ENCODE results near the gene RPLP2.
A peak's percentile ranks its signal among the peaks of the same experiment; 100 is the strongest.

Gene RPLP2

DNA sequence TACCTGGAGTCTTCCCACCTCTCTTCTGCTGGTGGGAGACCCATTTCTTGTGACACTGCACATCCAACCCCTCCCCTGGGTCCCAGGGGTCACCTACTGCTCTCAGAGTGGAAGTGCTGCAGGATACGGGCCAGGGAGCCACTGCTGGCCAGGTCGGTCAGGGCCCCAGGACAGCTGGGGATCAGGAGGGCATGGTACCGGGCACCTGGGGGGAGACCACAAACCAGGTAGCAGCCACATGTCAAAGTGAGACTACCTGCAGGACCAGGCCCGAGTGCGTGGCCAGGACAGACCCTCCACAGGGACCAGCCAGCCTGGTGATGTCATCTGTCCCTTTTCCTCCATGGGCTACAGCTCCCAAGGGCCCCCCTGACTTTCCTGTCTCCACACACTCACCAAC lies 36.3 kb upstream of the RPLP2 start:
- Histone ChIP-seq H3K36me3 (ENCODE audit: control insufficient read depth in 5 of 5, insufficient read depth in 5 of 5, low read length in 5 of 5) (peaks cover 0 to 43% (median 37%) of the 10 kb centered on the region in 5 donors), H3K9me3 (ENCODE audit: control insufficient read depth in 5 of 5, low read length in 5 of 5) (no peaks in the 10 kb centered on the region), H3K4me1 (ENCODE audit: control insufficient read depth in 5 of 5, insufficient read depth in 5 of 5, low read length in 5 of 5) (peaks cover 3 to 42% (median 31%) of the 10 kb centered on the region in 5 donors), H3K4me3 (ENCODE audit: low read depth in 1 of 5, low read length in 5 of 5) (no peak overlapping the region), H3K27me3 (ENCODE audit: control insufficient read depth in 5 of 5, insufficient read depth in 4 of 5, low read length in 5 of 5) (no peaks in the 10 kb centered on the region), H3K27ac (ENCODE audit: low read depth, low read length) (no peak overlapping the region), H3K9ac (ENCODE audit: low read length in 5 of 5) (no peak overlapping the region)

DNA sequence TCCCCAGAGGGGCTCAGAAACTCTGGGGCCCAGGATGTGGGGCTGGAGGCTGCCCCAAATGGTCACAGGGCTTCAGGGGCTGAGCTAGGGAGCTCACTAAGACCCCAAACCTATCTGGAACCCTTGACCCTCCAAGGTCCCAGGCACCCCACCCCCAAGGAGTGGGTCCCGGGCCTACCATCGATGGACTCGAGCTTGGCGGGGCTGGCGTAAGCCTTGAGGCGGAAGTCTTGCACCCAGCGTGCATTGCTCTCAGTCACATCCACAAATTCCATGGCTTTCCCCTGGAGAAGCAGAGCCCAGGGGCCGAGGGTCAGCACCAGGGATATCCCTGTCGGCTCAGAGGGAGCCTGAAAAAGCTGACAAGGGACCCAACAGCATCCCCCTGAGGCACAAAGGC lies 35.9 kb upstream of the RPLP2 start:
- Histone ChIP-seq H3K36me3 (ENCODE audit: control insufficient read depth in 5 of 5, insufficient read depth in 5 of 5, low read length in 5 of 5) (peaks cover 0 to 43% (median 37%) of the 10 kb centered on the region in 5 donors), H3K27ac (ENCODE audit: low read depth, low read length) (no peak overlapping the region), H3K27me3 (ENCODE audit: control insufficient read depth in 5 of 5, insufficient read depth in 4 of 5, low read length in 5 of 5) (no peaks in the 10 kb centered on the region), H3K9ac (ENCODE audit: low read length in 5 of 5) (no peak overlapping the region), H3K9me3 (ENCODE audit: control insufficient read depth in 5 of 5, low read length in 5 of 5) (no peaks in the 10 kb centered on the region), H3K4me1 (ENCODE audit: control insufficient read depth in 5 of 5, insufficient read depth in 5 of 5, low read length in 5 of 5) (peaks cover 3 to 46% (median 35%) of the 10 kb centered on the region in 5 donors), H3K4me3 (ENCODE audit: low read depth in 1 of 5, low read length in 5 of 5) (no peak overlapping the region)

DNA sequence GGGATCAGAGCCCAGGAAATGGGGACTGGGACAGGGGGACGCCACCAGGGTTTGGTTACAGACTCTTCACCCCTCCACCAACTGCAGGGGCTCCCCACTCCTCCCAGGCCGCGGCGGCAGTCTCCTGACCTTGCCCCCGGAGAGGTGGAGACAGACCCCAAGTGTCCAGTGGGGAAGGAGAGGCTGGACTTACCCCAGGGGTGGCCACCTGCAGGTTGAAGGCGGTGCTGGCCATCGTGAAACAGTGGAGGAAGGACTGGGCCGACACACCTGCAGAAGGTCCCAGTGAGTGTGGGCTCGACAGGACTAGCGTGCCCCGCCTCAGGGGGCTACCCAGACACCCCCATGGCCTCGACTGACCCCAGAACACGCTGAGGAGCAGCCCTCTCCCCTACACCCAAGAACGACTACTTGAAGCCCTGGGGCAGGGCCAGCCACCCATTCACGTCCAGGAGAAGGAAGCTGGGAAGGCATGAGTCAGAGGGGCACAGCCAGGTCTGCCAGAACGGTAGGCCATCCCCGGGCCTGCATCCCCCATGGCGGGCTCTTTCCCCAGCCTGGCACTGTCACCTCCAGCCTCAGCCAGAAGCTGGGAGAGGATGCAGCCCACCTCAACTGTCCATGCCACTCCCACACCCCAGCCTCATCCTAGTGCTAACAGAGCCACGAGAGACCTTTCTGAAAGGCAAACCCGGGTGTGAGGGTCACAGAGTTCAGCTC lies 34.7 kb upstream of the RPLP2 start:
- no peak overlapping the region for H3K27ac ChIP-seq (ENCODE audit: low read depth, low read length)
- peak overlapping the region in 1 of 5 donors; percentile 11 for H3K4me3 ChIP-seq (ENCODE audit: low read depth in 1 of 5, low read length in 5 of 5)
- no peaks in the 10 kb centered on the region for H3K27me3 ChIP-seq (ENCODE audit: control insufficient read depth in 5 of 5, insufficient read depth in 4 of 5, low read length in 5 of 5)
- H3K36me3 ChIP-seq (ENCODE audit: control insufficient read depth in 5 of 5, insufficient read depth in 5 of 5, low read length in 5 of 5), result peaks cover 0 to 46% (median 33%) of the 10 kb centered on the region in 5 donors
- H3K9ac ChIP-seq (ENCODE audit: low read length in 5 of 5), result peak overlapping the region in 3 of 5 donors; percentile 41 to 62 (median 43)
- peaks cover 3 to 54% (median 35%) of the 10 kb centered on the region in 5 donors for H3K4me1 ChIP-seq (ENCODE audit: control insufficient read depth in 5 of 5, insufficient read depth in 5 of 5, low read length in 5 of 5)
- H3K9me3 ChIP-seq (ENCODE audit: control insufficient read depth in 5 of 5, low read length in 5 of 5), result no peaks in the 10 kb centered on the region

DNA sequence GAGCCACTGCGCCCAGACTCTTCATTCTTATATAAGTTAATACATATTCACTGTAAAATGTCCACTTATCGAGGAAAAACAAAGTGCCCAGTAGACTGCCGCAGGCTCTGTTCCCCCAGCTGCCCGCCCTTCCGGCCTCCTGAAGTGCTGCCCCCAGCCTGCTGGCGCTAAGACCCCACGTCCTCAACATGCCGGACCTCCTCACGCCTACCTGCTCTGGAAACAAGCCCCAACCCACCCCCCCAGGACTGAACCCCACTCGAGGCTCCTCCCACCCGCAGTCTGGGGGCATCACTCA lies 33.6 kb upstream of the RPLP2 start:
- H3K9me3 ChIP-seq (ENCODE audit: control insufficient read depth in 5 of 5, low read length in 5 of 5), result no peaks in the 10 kb centered on the region
- peaks cover 0 to 40% (median 26%) of the 10 kb centered on the region in 5 donors for H3K36me3 ChIP-seq (ENCODE audit: control insufficient read depth in 5 of 5, insufficient read depth in 5 of 5, low read length in 5 of 5)
- H3K27me3 ChIP-seq (ENCODE audit: control insufficient read depth in 5 of 5, insufficient read depth in 4 of 5, low read length in 5 of 5), result no peaks in the 10 kb centered on the region
- no peak overlapping the region for H3K27ac ChIP-seq (ENCODE audit: low read depth, low read length)
- H3K4me1 ChIP-seq (ENCODE audit: control insufficient read depth in 5 of 5, insufficient read depth in 5 of 5, low read length in 5 of 5), result peaks cover 3 to 54% (median 35%) of the 10 kb centered on the region in 5 donors
- peak overlapping the region in 4 of 5 donors; percentile 72 to 89 (median 82) for H3K9ac ChIP-seq (ENCODE audit: low read length in 5 of 5)
- H3K4me3 ChIP-seq (ENCODE audit: low read depth in 1 of 5, low read length in 5 of 5), result peak overlapping the region; percentile 40 to 84 (median 76)

DNA sequence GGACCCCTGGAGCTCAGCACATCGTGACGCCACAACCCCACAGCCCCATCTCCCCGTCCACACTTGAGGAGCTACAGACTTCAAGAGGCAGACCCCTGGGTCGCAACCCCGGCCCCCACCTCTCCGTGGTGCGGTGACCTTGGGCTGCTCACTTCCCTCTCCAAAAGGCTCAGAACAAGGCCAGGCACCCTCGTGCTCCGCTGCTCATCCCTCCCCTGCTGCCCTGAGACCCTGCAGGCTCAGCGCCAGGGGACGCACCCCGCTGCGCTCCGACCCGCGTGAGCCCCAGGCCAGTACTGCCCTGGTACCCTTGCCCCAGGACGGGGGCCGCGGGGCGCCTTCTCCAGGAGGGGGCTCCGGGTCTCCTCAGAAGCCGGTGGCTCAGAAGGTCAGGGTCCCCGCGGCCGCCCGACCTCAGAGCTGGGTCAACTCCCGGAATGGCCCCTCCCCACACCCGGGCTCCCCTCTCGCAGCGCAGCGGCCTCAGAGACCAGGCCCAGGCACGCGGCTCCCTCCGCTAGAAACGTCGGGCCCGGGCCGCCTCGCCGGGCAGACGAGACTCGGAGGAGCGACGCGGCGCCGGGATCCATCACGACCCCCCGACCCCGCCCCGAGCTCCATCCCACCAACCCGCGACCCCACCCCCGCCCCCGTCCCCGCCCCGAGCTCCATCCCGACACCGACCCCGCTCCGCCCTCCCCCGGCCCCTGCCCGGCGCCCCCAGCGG lies 33.0 kb upstream of the RPLP2 start:
- peaks cover 0 to 35% (median 21%) of the 10 kb centered on the region in 5 donors for H3K36me3 ChIP-seq (ENCODE audit: control insufficient read depth in 5 of 5, insufficient read depth in 5 of 5, low read length in 5 of 5)
- peak overlapping the region in 4 of 5 donors; percentile 72 to 89 (median 82) for H3K9ac ChIP-seq (ENCODE audit: low read length in 5 of 5)
- H3K27ac ChIP-seq (ENCODE audit: low read depth, low read length), result no peak overlapping the region
- no peaks in the 10 kb centered on the region for H3K9me3 ChIP-seq (ENCODE audit: control insufficient read depth in 5 of 5, low read length in 5 of 5)
- peak overlapping the region in 4 of 5 donors; percentile 67 to 84 (median 77) for H3K4me3 ChIP-seq (ENCODE audit: low read depth in 1 of 5, low read length in 5 of 5)
- H3K4me1 ChIP-seq (ENCODE audit: control insufficient read depth in 5 of 5, insufficient read depth in 5 of 5, low read length in 5 of 5), result peaks cover 3 to 54% (median 35%) of the 10 kb centered on the region in 5 donors
- no peaks in the 10 kb centered on the region for H3K27me3 ChIP-seq (ENCODE audit: control insufficient read depth in 5 of 5, insufficient read depth in 4 of 5, low read length in 5 of 5)

DNA sequence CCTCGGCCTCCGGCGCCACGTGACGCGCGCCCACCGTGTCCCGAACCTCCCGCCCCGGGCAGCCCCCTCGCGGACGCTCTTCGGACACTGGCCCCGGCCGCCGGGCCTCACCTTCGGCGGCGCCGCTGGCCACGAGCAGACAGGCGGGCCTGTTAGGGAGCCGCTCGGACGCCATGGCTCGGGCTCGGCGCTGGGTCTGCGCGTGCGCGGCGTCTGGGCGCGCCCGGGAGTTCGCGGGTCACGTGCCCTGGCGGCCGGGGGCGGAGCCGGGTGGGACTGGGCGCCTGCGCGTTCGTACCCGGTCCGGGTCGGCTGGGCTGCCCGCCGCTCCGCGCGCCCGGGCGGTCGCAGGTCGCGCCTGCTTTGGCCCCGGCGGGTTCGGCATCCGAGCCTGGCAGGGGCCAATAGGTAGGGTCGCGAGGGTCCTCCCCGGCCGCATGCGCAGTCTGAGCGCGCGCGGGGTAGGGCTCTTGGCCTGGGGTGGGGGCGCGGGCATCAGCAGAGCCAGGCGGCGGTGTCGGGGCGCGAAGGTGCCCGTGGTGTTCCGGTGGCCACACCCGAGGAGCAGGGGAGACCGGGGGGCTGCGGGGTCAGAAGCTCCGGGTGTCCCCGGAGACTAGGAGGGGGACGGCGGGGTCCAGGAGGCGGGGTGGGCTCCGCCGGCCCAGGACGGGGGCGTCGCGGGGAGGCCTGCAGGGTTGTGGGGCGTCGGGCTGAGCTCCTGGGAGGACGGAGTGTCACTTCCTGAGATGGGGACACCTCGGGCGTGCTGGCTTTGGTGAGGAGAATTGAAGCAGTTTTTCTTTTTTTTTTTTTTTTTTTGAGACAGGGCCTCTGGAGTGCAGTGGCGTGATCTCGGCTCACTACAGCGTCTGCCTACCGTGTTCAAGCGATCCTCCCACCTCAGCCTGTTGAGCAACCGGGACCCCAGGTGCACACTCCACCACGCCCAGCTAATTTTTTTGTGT lies 32.2 kb upstream of the RPLP2 start, which contains the start of gene GATD1:
GATD1 (minus strand) TSS at position 200 of the 968 bp plus-strand sequence; CDS start at position 175, 25 bp downstream.
- Histone ChIP-seq H3K4me3 (ENCODE audit: low read depth in 1 of 5, low read length in 5 of 5) (peak within 1 kb of the TSS; percentile 67 to 84 (median 76)), H3K4me1 (ENCODE audit: control insufficient read depth in 5 of 5, insufficient read depth in 5 of 5, low read length in 5 of 5) (peaks cover 3 to 54% (median 35%) of the 10 kb centered on the region in 5 donors)

DNA sequence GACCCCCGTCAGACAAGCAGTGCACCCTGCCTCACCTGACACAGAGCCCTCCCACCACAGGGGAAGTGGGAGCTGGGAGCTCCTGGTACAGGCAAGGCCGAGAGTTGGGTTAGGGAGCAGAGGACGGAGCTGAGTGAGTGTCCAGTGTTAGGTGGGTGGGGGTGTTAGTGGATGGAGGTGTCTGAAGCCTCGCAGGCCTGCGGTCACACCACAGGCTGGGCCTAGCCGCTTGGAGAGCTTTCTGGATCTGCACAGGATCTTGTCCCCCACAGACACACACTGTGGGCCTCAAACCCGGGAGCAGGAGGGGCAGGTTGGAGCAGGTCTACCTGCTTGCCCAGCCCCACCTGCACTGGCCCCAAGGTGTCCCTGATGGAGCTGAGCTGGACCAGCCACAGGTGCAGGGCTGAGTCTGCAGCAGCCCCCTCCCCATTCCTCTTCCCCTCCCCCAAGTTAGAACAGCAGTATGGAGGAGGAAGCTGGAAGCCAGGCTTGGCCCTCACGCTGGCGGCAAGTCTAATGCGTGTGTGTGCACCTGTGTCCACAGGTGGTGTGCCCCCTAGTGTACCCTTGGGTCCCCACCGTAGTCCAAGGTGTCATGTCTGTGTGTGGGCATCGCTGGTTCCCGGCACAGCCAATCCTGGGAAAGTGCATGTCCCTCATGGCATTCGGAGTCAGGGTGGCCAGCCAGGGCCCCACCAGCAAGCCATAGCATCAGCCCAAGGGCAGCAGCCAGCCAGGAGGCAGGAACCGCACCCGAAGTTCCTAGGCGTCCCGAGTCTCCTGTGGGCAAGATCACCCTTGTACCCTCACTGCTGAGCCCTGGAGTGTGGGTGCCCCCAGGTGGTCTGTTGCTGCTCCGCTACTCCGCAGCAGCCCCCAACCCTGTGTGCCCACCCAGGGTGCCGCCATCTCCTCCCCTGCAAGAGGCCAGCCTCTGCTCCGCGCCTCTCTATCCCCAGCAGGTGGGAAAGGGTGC lies 30.5 kb upstream of the RPLP2 start:
- H3K27ac ChIP-seq (ENCODE audit: low read depth, low read length), result no peak overlapping the region

More for the DNA sequence above, 32.2 kb upstream of the RPLP2 start, which contains the start of gene GATD1:
- peaks cover 0 to 31% (median 14%) of the 10 kb centered on the region in 5 donors for H3K36me3 ChIP-seq (ENCODE audit: control insufficient read depth in 5 of 5, insufficient read depth in 5 of 5, low read length in 5 of 5)
- H3K9ac ChIP-seq (ENCODE audit: low read length in 5 of 5), result peak within 1 kb of the TSS in 4 of 5 donors; percentile 72 to 89 (median 82)
- H3K27ac ChIP-seq (ENCODE audit: low read depth, low read length), result peak within 1 kb of the TSS; percentile 67
- H3K9me3 ChIP-seq (ENCODE audit: control insufficient read depth in 5 of 5, low read length in 5 of 5), result no peaks in the 10 kb centered on the region
- no peaks in the 10 kb centered on the region for H3K27me3 ChIP-seq (ENCODE audit: control insufficient read depth in 5 of 5, insufficient read depth in 4 of 5, low read length in 5 of 5)

DNA sequence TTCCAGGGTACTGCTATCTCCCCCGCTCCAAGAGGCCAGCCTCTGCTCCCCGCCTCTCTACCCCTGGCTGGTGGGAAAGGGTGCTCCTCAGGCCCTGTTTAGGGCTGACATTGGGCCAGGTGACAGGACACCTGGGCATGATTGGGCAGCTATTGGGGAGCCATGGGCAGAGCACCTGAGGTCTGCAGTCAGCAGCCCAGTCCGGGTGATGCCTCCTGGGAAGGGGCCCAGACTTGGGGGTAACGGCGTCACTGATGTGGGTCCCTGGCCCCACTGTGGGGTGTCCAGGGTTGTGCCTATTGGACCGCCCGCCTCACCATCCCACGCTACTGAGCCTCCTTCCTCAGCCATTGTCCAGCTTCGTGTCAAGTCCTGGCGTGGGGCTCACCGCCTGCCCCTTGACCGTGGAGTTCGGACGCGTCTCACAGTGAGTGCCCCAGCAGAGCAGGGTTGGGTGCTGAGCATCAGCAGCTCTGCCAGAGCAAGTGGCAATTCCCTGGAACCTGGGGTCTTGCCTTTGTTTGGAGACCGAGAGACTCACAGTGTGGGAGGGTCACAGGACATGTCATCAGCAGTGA lies 29.7 kb upstream of the RPLP2 start:
- Histone ChIP-seq H3K27ac (ENCODE audit: low read depth, low read length) (no peak overlapping the region), H3K4me1 (ENCODE audit: control insufficient read depth in 5 of 5, insufficient read depth in 5 of 5, low read length in 5 of 5) (peaks cover 6 to 53% (median 34%) of the 10 kb centered on the region in 5 donors), H3K36me3 (ENCODE audit: control insufficient read depth in 5 of 5, insufficient read depth in 5 of 5, low read length in 5 of 5) (peaks cover 0 to 25% (median 6%) of the 10 kb centered on the region in 5 donors)

More for the DNA sequence above, 30.5 kb upstream of the RPLP2 start:
- no peaks in the 10 kb centered on the region for H3K27me3 ChIP-seq (ENCODE audit: control insufficient read depth in 5 of 5, insufficient read depth in 4 of 5, low read length in 5 of 5)
- no peak overlapping the region for H3K4me3 ChIP-seq (ENCODE audit: low read depth in 1 of 5, low read length in 5 of 5)
- H3K9ac ChIP-seq (ENCODE audit: low read length in 5 of 5), result no peak overlapping the region
- H3K9me3 ChIP-seq (ENCODE audit: control insufficient read depth in 5 of 5, low read length in 5 of 5), result no peaks in the 10 kb centered on the region
- H3K36me3 ChIP-seq (ENCODE audit: control insufficient read depth in 5 of 5, insufficient read depth in 5 of 5, low read length in 5 of 5), result peaks cover 0 to 22% (median 7%) of the 10 kb centered on the region in 5 donors
- H3K4me1 ChIP-seq (ENCODE audit: control insufficient read depth in 5 of 5, insufficient read depth in 5 of 5, low read length in 5 of 5), result peaks cover 6 to 59% (median 38%) of the 10 kb centered on the region in 5 donors

More for the DNA sequence above, 29.7 kb upstream of the RPLP2 start:
- Histone ChIP-seq H3K9me3 (ENCODE audit: control insufficient read depth in 5 of 5, low read length in 5 of 5) (no peaks in the 10 kb centered on the region), H3K4me3 (ENCODE audit: low read depth in 1 of 5, low read length in 5 of 5) (no peak overlapping the region), H3K27me3 (ENCODE audit: control insufficient read depth in 5 of 5, insufficient read depth in 4 of 5, low read length in 5 of 5) (no peaks in the 10 kb centered on the region), H3K9ac (ENCODE audit: low read length in 5 of 5) (no peak overlapping the region)

Measured in subcutaneous abdominal adipose tissue (tissue), 5 donors.